H1 (cell line): Measurements from ENCODE around the gene MOB3B. TPM values are rescaled to one million over a fixed set of nuclear protein-coding genes. Genes with fewer than 3 reads are reported as not detected.

Experiments used
- CTCF ChIA-PET: fragments of 300-600 bp; sonication (Branson Sonifier 250); formaldehyde crosslinking; loops from one replicate; lab custom pipeline; 2021; ENCODE audit not compliant: partially characterized antibody; lab: Charles Lee
- POLR2A ChIA-PET: fragments of 300-600 bp; sonication (Branson Sonifier 250); formaldehyde crosslinking; loops from one replicate; lab custom pipeline; 2021; ENCODE audit warnings: inconsistent platforms; ENCODE audit not compliant: partially characterized antibody; lab: Charles Lee
- DNase-seq, 2 experiments: peaks; one replicate each; pipeline versions ENCODE4 v3.0.0 to v3.0.0-alpha.2; 2010 to 2022; ENCODE audit warnings: low spot score in 2 of 2, low read depth in 1 of 2, mixed read lengths in 1 of 2
- FAIRE-seq: peaks from 2 replicates; lab custom pipeline; 2011; peaks lifted over from hg19 to GRCh38; lab: Jason Lieb, UNC
- H2AFZ ChIP-seq: 2 replicates; pipeline ENCODE4 v1.8.1; 2012; ENCODE audit warnings: low read length, inconsistent platforms
- H2AK5ac ChIP-seq: 2 replicates; pipeline ENCODE4 v1.6.1; 2013; ENCODE audit warnings: low read depth, low read length
- H2BK120ac ChIP-seq: replicated peaks from 2 replicates; pipeline ENCODE3; 2013; ENCODE audit warnings: low read depth, low read length, inconsistent platforms
- H2BK12ac ChIP-seq: 2 replicates; pipeline ENCODE4 v1.6.1; 2013; ENCODE audit warnings: low read depth, low read length
- H2BK15ac ChIP-seq: 2 replicates; pipeline ENCODE4 v1.6.1; 2013; ENCODE audit warnings: low read length
- H2BK20ac ChIP-seq: 2 replicates; pipeline ENCODE4 v1.6.1; 2013; ENCODE audit warnings: low read length
- H2BK5ac ChIP-seq: 2 replicates; pipeline ENCODE4 v1.6.1; 2013; ENCODE audit warnings: low read depth, low read length
- H3K14ac ChIP-seq: 2 replicates; pipeline ENCODE4 v1.6.1; 2013; ENCODE audit warnings: inconsistent platforms; ENCODE audit not compliant: insufficient read length
- H3K18ac ChIP-seq: 2 replicates; pipeline ENCODE4 v1.6.1; 2013; ENCODE audit warnings: low read length; ENCODE audit errors: extremely low read depth
- H3K23ac ChIP-seq: 2 replicates; pipeline ENCODE4 v1.6.1; 2013; ENCODE audit warnings: inconsistent platforms; ENCODE audit not compliant: insufficient read length
- H3K23me2 ChIP-seq: 2 replicates; pipeline ENCODE4 v1.6.1; 2013; ENCODE audit warnings: low read depth, low read length
- H3K27ac ChIP-seq: 2 replicates; pipeline ENCODE4 v1.6.1; 2011; ENCODE audit warnings: low read depth, low read length, inconsistent platforms
- H3K27me3 ChIP-seq, 4 experiments: replicated peaks in 1 of 4; 1 replicate in 1 of 4; 2 replicates in 3 of 4; pipeline versions ENCODE4 v1.6.1 to v1.8.1; 2011 to 2013; ENCODE audit warnings: low read length in 3 of 4, mild to moderate bottlenecking in 3 of 4, inconsistent platforms in 2 of 4, mixed read lengths in 2 of 4, moderate library complexity in 1 of 4; ENCODE audit not compliant: control insufficient read depth in 3 of 4, insufficient read depth in 3 of 4; ENCODE audit errors: extremely low read depth in 1 of 4
- H3K36me3 ChIP-seq, 4 experiments: 2 replicates each; pipeline versions ENCODE4 v1.6.1 to v1.8.1; 2011 to 2013; ENCODE audit warnings: mild to moderate bottlenecking in 4 of 4, low read length in 3 of 4, moderate library complexity in 2 of 4, control low read depth in 1 of 4, inconsistent platforms in 1 of 4; ENCODE audit not compliant: insufficient read depth in 4 of 4, control insufficient read depth in 2 of 4
- H3K4ac ChIP-seq: replicated peaks from 2 replicates; pipeline ENCODE3; 2013; ENCODE audit warnings: low read length, low read depth, mixed read lengths, inconsistent platforms; ENCODE audit not compliant: insufficient read length
- H3K4me1 ChIP-seq, 4 experiments: replicated peaks in 1 of 4; 1 replicate in 1 of 4; 2 replicates in 3 of 4; pipeline versions ENCODE4 v1.6.1 to v1.8.1; 2011 to 2013; ENCODE audit warnings: low read length in 3 of 4, inconsistent platforms in 2 of 4, mixed read lengths in 1 of 4; ENCODE audit not compliant: insufficient read depth in 4 of 4, control insufficient read depth in 3 of 4
- H3K4me2 ChIP-seq, 2 experiments: 2 replicates each; pipeline versions ENCODE4 v1.6.1 to v1.8.1; 2011 to 2013; ENCODE audit warnings: low read depth in 2 of 2, low read length in 2 of 2, control low read depth in 1 of 2, inconsistent platforms in 1 of 2, mild to moderate bottlenecking in 1 of 2; ENCODE audit not compliant: insufficient read depth in 1 of 2
- H3K4me3 ChIP-seq, 4 experiments: fragments of 200-600, 300-600 bp in 1 of 4; sonication (generic), shearing (Covaris generic), sonication (Bioruptor Twin) in 1 of 4; 2 replicates each; pipeline versions ENCODE4 v1.5.1 to v1.8.1; 2011 to 2016; ENCODE audit warnings: low read length in 4 of 4, low read depth in 3 of 4, control low read depth in 2 of 4, inconsistent platforms in 2 of 4, mild to moderate bottlenecking in 2 of 4, mixed read lengths in 1 of 4, moderate library complexity in 1 of 4; ENCODE audit not compliant: insufficient read depth in 2 of 4; ENCODE audit errors: extremely low read depth in 1 of 4
- H3K56ac ChIP-seq: replicated peaks from 2 replicates; pipeline ENCODE3; 2013; ENCODE audit warnings: low read depth, mild to moderate bottlenecking, mixed read lengths, low read length, inconsistent platforms; ENCODE audit not compliant: insufficient read length
- H3K79me1 ChIP-seq: 2 replicates; pipeline ENCODE4 v1.6.1; 2013; ENCODE audit warnings: low read depth, low read length, control low read depth
- H3K79me2 ChIP-seq, 2 experiments: 2 replicates each; pipeline versions ENCODE4 v1.6.1 to v1.8.1; 2012 to 2013; ENCODE audit warnings: low read length in 2 of 2, mild to moderate bottlenecking in 2 of 2, inconsistent platforms in 1 of 2; ENCODE audit not compliant: insufficient read depth in 2 of 2, control insufficient read depth in 1 of 2
- H3K9ac ChIP-seq, 4 experiments: replicated peaks in 1 of 4; 1 replicate in 1 of 4; 2 replicates in 3 of 4; pipeline versions ENCODE4 v1.6.1 to v1.8.1; 2011 to 2013; ENCODE audit warnings: low read depth in 3 of 4, low read length in 3 of 4, control low read depth in 2 of 4, mild to moderate bottlenecking in 2 of 4, moderate library complexity in 2 of 4, inconsistent platforms in 1 of 4; ENCODE audit errors: extremely low read depth in 1 of 4
- H3K9me3 ChIP-seq, 2 experiments: 2 replicates each; pipeline versions ENCODE4 v1.6.1 to v1.8.1; 2012 to 2013; ENCODE audit warnings: mild to moderate bottlenecking in 2 of 2, moderate library complexity in 2 of 2, control low read depth in 1 of 2, inconsistent platforms in 1 of 2, low read depth in 1 of 2, low read length in 1 of 2, mixed read lengths in 1 of 2; ENCODE audit not compliant: insufficient read depth in 2 of 2
- H4K20me1 ChIP-seq, 2 experiments: replicated peaks in 1 of 2; 2 replicates each; pipeline versions ENCODE3 to v1.8.1; 2011 to 2013; ENCODE audit warnings: inconsistent platforms in 2 of 2, low read length in 2 of 2, mild to moderate bottlenecking in 1 of 2; ENCODE audit not compliant: insufficient read depth in 2 of 2, control insufficient read depth in 1 of 2
- H4K5ac ChIP-seq: 2 replicates; pipeline ENCODE4 v1.6.1; 2013; ENCODE audit warnings: low read length, low read depth, mixed read lengths, inconsistent platforms; ENCODE audit not compliant: insufficient read length
- H4K8ac ChIP-seq: 2 replicates; pipeline ENCODE4 v1.8.0; 2013; ENCODE audit warnings: mild to moderate bottlenecking, moderate library complexity, low read length, inconsistent platforms; ENCODE audit not compliant: insufficient read depth; ENCODE audit errors: extremely low read depth
- H4K91ac ChIP-seq: replicated peaks from 2 replicates; pipeline ENCODE3; 2013; ENCODE audit warnings: low read length, mixed read lengths, inconsistent platforms; ENCODE audit not compliant: insufficient read length
- CHD1 ChIP-seq: IDR thresholded peaks from 2 replicates; pipeline ENCODE4 v1.6.1; 2012; ENCODE audit warnings: low read depth, low read length, improper control_type of control experiment
- FOSL1 ChIP-seq: IDR thresholded peaks from 2 replicates; pipeline ENCODE4 v1.6.1; 2011; ENCODE audit warnings: mild to moderate bottlenecking, low read depth, low read length, moderate library complexity; ENCODE audit not compliant: insufficient read depth
- NANOG ChIP-seq: IDR thresholded peaks from 2 replicates; pipeline ENCODE4 v1.6.1; 2011; ENCODE audit warnings: low read length, low read depth, mild to moderate bottlenecking, inconsistent platforms; ENCODE audit not compliant: insufficient read depth, poor library complexity, severe bottlenecking
- RAD21 ChIP-seq, 2 experiments: IDR thresholded peaks in 1 of 2; conservative IDR thresholded peaks in 1 of 2; 2 replicates each; pipeline ENCODE4 v1.6.1; 2011; ENCODE audit warnings: low read depth in 2 of 2, low read length in 2 of 2, improper control_type of control experiment in 1 of 2, inconsistent platforms in 1 of 2, mild to moderate bottlenecking in 1 of 2, moderate library complexity in 1 of 2
- SIRT6 ChIP-seq: IDR thresholded peaks from one replicate; pipeline ENCODE4 v1.7.1; 2012; ENCODE audit warnings: low read length, inconsistent platforms
- TAF1 ChIP-seq: IDR thresholded peaks from 2 replicates; pipeline ENCODE4 v1.6.1; 2011; ENCODE audit warnings: mild to moderate bottlenecking, low read depth, low read length
- polyA plus RNA-seq, 7 experiments: library from polyadenylated mRNA; depleted of rRNA in 3 of 7; stranded (reverse) in 5 of 7; unstranded in 2 of 7; fragments of >200 nt in 5 of 7; fragments of 200-250 nt in 2 of 7; gene quantifications; 1 replicate in 5 of 7; 2 replicates in 1 of 7; 4 replicates in 1 of 7; pipeline versions ENCODE4 v1.2.1 to v1.2.3, GENCODE V29; 2011 to 2013; ENCODE audit warnings: missing spikeins in 2 of 7, mixed read lengths in 2 of 7
- total RNA-seq: library from RNA; stranded (reverse); fragmentation: NEBNext Ultra II Directional; extraction: Animal tissue kit (Norgen Biotek cat#: 25700); gene quantifications from 2 replicates; pipeline ENCODE4 v1.2.1, GENCODE V29; 2021
- TF ChIP-seq, protein P1 (sequence below): IDR thresholded peaks from 2 replicates; pipeline ENCODE4 v1.6.1; 2011; ENCODE audit warnings: low read length, improper control_type of control experiment
- TF ChIP-seq, protein P2 (sequence below): IDR thresholded peaks from 2 replicates; pipeline ENCODE4 v1.6.1; 2011; ENCODE audit warnings: low read depth, mild to moderate bottlenecking, low read length; ENCODE audit not compliant: insufficient read depth

MOB3B gene
- total and polyA plus RNA-seq, 2 of the 8 experiments (the other 6 are each of a cell fraction or from before 2014, with no cell fraction given): 12.7 to 16.1 TPM

DNA sequence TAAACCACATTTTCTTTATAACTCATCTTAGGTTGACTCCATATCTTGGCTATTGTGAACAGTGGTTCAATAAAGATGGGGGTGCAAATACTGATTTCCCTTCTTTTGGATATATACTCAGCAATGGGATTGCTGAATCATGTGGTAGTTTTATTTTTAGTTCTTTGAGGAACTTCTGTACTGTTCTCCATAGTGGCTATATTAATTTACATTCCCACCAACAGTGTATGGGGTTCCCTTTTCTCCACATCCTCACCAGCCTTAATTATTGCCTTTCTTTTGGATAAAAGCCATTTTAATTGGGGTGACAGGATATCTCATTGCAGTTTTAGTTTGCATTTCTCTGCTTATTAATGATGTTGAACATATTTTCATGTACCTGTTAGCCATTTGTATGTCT is 125.0 kb downstream of the MOB3B start:
- FAIRE-seq: no peak
- CTCF ChIA-PET: no interaction called here

More for the DNA sequence above, 125.0 kb downstream of the MOB3B start:
- H2AK5ac ChIP-seq: no peak overlapping the region
- H3K23me2 ChIP-seq: no peaks in the 10 kb centered on the region
- no peak overlapping the region for H3K18ac ChIP-seq
- H3K9me3 ChIP-seq: no peaks in the 10 kb centered on the region
- no peak overlapping the region for H3K4me3 ChIP-seq
- H3K9ac ChIP-seq: no peak overlapping the region
- no peak overlapping the region for H4K8ac ChIP-seq
- H2AFZ ChIP-seq: no peak overlapping the region
- no peaks in the 10 kb centered on the region; a peak in 2 of 4 replicates for H3K79me2 ChIP-seq
- H4K5ac ChIP-seq: no peak overlapping the region
- H2BK15ac ChIP-seq: no peak overlapping the region
- no peak overlapping the region for H3K23ac ChIP-seq
- H4K91ac ChIP-seq: no peak overlapping the region
- no peak overlapping the region for H2BK120ac ChIP-seq
- no peak overlapping the region for H3K56ac ChIP-seq
- no peak for DNase-seq
- no peak overlapping the region for H3K4me2 ChIP-seq
- no peak overlapping the region for H2BK20ac ChIP-seq
- no peaks in the 10 kb centered on the region for H3K27me3 ChIP-seq
- POLR2A ChIA-PET: no interaction called here
- no peak for TF ChIP-seq CHD1
- TF ChIP-seq TAF1: no peak
- TF ChIP-seq, protein P1, sequence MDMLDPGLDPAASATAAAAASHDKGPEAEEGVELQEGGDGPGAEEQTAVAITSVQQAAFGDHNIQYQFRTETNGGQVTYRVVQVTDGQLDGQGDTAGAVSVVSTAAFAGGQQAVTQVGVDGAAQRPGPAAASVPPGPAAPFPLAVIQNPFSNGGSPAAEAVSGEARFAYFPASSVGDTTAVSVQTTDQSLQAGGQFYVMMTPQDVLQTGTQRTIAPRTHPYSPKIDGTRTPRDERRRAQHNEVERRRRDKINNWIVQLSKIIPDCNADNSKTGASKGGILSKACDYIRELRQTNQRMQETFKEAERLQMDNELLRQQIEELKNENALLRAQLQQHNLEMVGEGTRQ: no peak
- TF ChIP-seq SIRT6: no peak
- TF ChIP-seq FOSL1: no peak
- TF ChIP-seq NANOG: no peak
- TF ChIP-seq RAD21 (IDR thresholded peaks at IDR 0.05 in 1 of 2, conservative IDR thresholded peaks at IDR 0.05 in 1 of 2; ENCODE audit: low read depth in 2 of 2, low read length in 2 of 2): no peak
- TF ChIP-seq, protein P2, sequence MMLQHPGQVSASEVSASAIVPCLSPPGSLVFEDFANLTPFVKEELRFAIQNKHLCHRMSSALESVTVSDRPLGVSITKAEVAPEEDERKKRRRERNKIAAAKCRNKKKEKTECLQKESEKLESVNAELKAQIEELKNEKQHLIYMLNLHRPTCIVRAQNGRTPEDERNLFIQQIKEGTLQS: no peak
- no peak overlapping the region for H3K14ac ChIP-seq
- H2BK5ac ChIP-seq: no peak overlapping the region
- H3K36me3 ChIP-seq: no peaks in the 10 kb centered on the region
- H3K27ac ChIP-seq: no peak overlapping the region
- peaks cover 0 to 7% (median 2%) of the 10 kb centered on the region in 4 experiments; a peak in 3 of 7 replicates for H3K4me1 ChIP-seq
- no peak overlapping the region for H3K4ac ChIP-seq
- no peak overlapping the region for H2BK12ac ChIP-seq
- H4K20me1 ChIP-seq: no peaks in the 10 kb centered on the region
- H3K79me1 ChIP-seq: no peaks in the 10 kb centered on the region
